ENCODE results near the gene BTF3L4.

DNA sequence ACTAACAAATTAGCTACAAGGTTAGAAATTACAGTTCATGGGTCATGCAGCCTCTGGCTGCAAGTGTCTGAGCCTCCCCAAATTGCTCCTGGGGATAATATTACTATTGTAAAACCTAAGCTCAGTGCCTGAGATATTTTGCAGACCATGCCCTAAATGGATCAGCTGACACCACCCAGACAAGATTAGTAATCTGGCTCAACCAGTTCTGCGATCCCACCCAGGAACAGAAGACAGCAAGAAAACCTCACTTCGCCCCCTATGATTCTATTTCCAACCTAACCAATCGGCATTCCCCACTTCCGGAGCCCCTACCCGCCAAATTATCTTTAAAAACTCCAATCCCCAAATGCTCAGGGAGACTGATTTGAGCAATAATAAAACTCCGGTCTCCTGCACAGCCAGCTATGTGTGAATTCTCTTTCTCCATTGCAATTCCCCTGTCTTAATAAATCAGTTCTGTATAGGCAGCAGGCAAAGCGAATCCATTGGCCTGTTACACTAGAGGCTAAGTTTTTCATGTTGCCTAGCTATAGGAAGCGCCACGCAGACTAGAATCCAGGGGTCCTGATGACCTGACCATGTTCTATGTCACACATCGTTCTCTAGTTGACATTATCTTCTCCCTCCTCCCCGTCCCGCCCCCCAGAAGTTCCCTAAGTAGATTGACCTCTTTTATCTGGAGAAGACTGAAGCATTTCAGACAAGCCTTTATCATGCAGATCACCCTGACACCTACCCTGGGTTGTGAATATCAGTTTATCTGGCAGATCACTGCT is 63.4 kb downstream of the BTF3L4 start:
- TF ChIP-seq CTCF (IDR thresholded peaks at IDR 0.05; ENCODE audit: insufficient read depth, low read length, poor library complexity, severe bottlenecking) (no peak), EZH2phosphoT487 (conservative IDR thresholded peaks at IDR 0.05; ENCODE audit: low read length) (no peak)
